Trophoblast cell (in vitro differentiated cells and primary cell): ENCODE measurements around the gene RAB36.

Experiments used
- DNase-seq, 2 donors: peaks; one replicate each; pipeline ENCODE4 v3.0.0-alpha.2; 2016
- H2AFZ ChIP-seq: 2 replicates; pipeline ENCODE4 v1.6.1; 2013; ENCODE audit warnings: low read length, moderate library complexity, mild to moderate bottlenecking; ENCODE audit not compliant: insufficient read depth, poor library complexity
- H2AK5ac ChIP-seq: 2 replicates; pipeline ENCODE4 v1.6.1; 2013; ENCODE audit warnings: mild to moderate bottlenecking, low read length
- H2BK120ac ChIP-seq: 2 replicates; pipeline ENCODE4 v1.6.1; 2013; ENCODE audit warnings: low read length, mild to moderate bottlenecking, moderate library complexity; ENCODE audit not compliant: insufficient read depth, poor library complexity
- H2BK12ac ChIP-seq: 2 replicates; pipeline ENCODE4 v1.6.1; 2013; ENCODE audit warnings: mild to moderate bottlenecking, low read length, moderate library complexity
- H2BK5ac ChIP-seq: 2 replicates; pipeline ENCODE4 v1.6.1; 2013; ENCODE audit warnings: low read length, low read depth, moderate library complexity, mild to moderate bottlenecking; ENCODE audit not compliant: poor library complexity
- H3K14ac ChIP-seq: 2 replicates; pipeline ENCODE4 v1.6.1; 2013; ENCODE audit warnings: mild to moderate bottlenecking, low read length
- H3K18ac ChIP-seq: 2 replicates; pipeline ENCODE4 v1.6.1; 2013; ENCODE audit warnings: mild to moderate bottlenecking, low read length
- H3K23ac ChIP-seq: 2 replicates; pipeline ENCODE4 v1.6.1; 2013; ENCODE audit warnings: low read length
- H3K27ac ChIP-seq: 2 replicates; pipeline ENCODE4 v1.5.1; 2013; ENCODE audit warnings: low read depth, mild to moderate bottlenecking, inconsistent platforms, low read length, moderate library complexity
- H3K27me3 ChIP-seq: 2 replicates; pipeline ENCODE4 v1.6.1; 2013; ENCODE audit warnings: inconsistent platforms, mild to moderate bottlenecking, low read length, moderate library complexity; ENCODE audit not compliant: insufficient read depth
- H3K36me3 ChIP-seq, 2 experiments: 1 replicate in 1 of 2; 2 replicates in 1 of 2; pipeline ENCODE4 v1.6.1; 2013; ENCODE audit warnings: low read length in 2 of 2, mild to moderate bottlenecking in 2 of 2, moderate library complexity in 1 of 2; ENCODE audit not compliant: insufficient read depth in 2 of 2, control insufficient read depth in 1 of 2
- H3K4ac ChIP-seq: 2 replicates; pipeline ENCODE4 v1.6.1; 2013; ENCODE audit warnings: low read depth, mild to moderate bottlenecking, low read length, moderate library complexity
- H3K4me1 ChIP-seq, 2 experiments: 1 replicate in 1 of 2; 2 replicates in 1 of 2; pipeline ENCODE4 v1.6.1; 2013; ENCODE audit warnings: low read length in 2 of 2, mild to moderate bottlenecking in 2 of 2, moderate library complexity in 1 of 2; ENCODE audit not compliant: insufficient read depth in 2 of 2, control insufficient read depth in 1 of 2
- H3K4me2 ChIP-seq: 2 replicates; pipeline ENCODE4 v1.6.1; 2013; ENCODE audit warnings: inconsistent platforms, mild to moderate bottlenecking, low read length, moderate library complexity
- H3K4me3 ChIP-seq: 2 replicates; pipeline ENCODE4 v1.5.1; 2013; ENCODE audit warnings: mild to moderate bottlenecking, low read depth, low read length, inconsistent platforms
- H3K79me1 ChIP-seq: one replicate; pipeline ENCODE4 v1.6.1; 2013; ENCODE audit warnings: low read length
- H3K79me2 ChIP-seq: 2 replicates; pipeline ENCODE4 v1.6.1; 2013; ENCODE audit warnings: low read length, mild to moderate bottlenecking; ENCODE audit not compliant: control insufficient read depth, insufficient read depth, poor library complexity
- H3K9ac ChIP-seq: 2 replicates; pipeline ENCODE4 v1.6.1; 2013; ENCODE audit warnings: mild to moderate bottlenecking, low read length
- H3K9me3 ChIP-seq: 2 replicates; pipeline ENCODE4 v1.6.1; 2013; ENCODE audit warnings: low read depth, mild to moderate bottlenecking, control low read depth, inconsistent platforms, low read length; ENCODE audit not compliant: insufficient read depth
- H4K12ac ChIP-seq: 2 replicates; pipeline ENCODE4 v1.6.1; 2013; ENCODE audit warnings: low read depth, mild to moderate bottlenecking, low read length, moderate library complexity
- H4K8ac ChIP-seq: 2 replicates; pipeline ENCODE4 v1.6.1; 2013; ENCODE audit warnings: low read depth, mild to moderate bottlenecking, low read length, moderate library complexity
- H4K91ac ChIP-seq: one replicate; pipeline ENCODE4 v1.6.1; 2013; ENCODE audit warnings: low read depth, mild to moderate bottlenecking, low read length, moderate library complexity
- WGBS: extraction: QIAGEN DNeasy Blood & Tissue Kit; methylation state at CpG from one replicate; pipeline ENCODE4 v1.1.7; 2013; ENCODE audit warnings: missing lambda C conversion rate; ENCODE audit not compliant: insufficient read length, insufficient coverage; ENCODE audit errors: extremely low coverage; 5-methylcytosine and 5-hydroxymethylcytosine counted together

RAB36 gene

GRCh38 chr22:23143119-23143518 lies 2.2 kb upstream of the RAB36 start:
- Histone ChIP-seq H4K12ac (no peak overlapping the region), H3K9me3 (no peaks in the 10 kb centered on the region), H3K23ac (no peak overlapping the region), H3K4me2 (no peak overlapping the region), H3K79me1 (peaks cover 2% of the 10 kb centered on the region), H3K27me3 (no peaks in the 10 kb centered on the region), H2AK5ac (no peak overlapping the region), H3K79me2 (no peaks in the 10 kb centered on the region), H2BK120ac (no peak overlapping the region), H3K14ac (no peak overlapping the region), H3K36me3 (no peaks in the 10 kb centered on the region), H2BK5ac (no peak overlapping the region), H3K18ac (no peak overlapping the region), H3K4me3 (no peak overlapping the region), H4K91ac (no peak overlapping the region), H3K27ac (no peak overlapping the region), H2BK12ac (no peak overlapping the region), H3K4me1 (peaks cover 10 to 15% of the 10 kb centered on the region in 2 experiments), H3K9ac (no peak overlapping the region), H3K4ac (no peak overlapping the region), H4K8ac (no peak overlapping the region), H2AFZ (no peak overlapping the region)
- no CpG with 5 or more reads among the region's 1 CpG for WGBS
- no peak for DNase-seq

- DNase-seq: no peak
- H3K79me2 ChIP-seq: no peaks in the 10 kb centered on the region
- H3K14ac ChIP-seq: no peak overlapping the region
- H4K8ac ChIP-seq: no peak overlapping the region
- whole genome bisulfite sequencing: no CpG with 5 or more reads among the region's 4 CpGs
- H3K4ac ChIP-seq: no peak overlapping the region
- H2BK12ac ChIP-seq: no peak overlapping the region
- no peak overlapping the region for H4K91ac ChIP-seq
- no peak overlapping the region for H3K4me3 ChIP-seq
- no peak overlapping the region for H3K27ac ChIP-seq
- no peak overlapping the region for H3K23ac ChIP-seq
- no peak overlapping the region for H3K9ac ChIP-seq
- no peak overlapping the region for H4K12ac ChIP-seq
- no peak overlapping the region for H2BK5ac ChIP-seq
- no peaks in the 10 kb centered on the region for H3K36me3 ChIP-seq
- H3K4me2 ChIP-seq: no peak overlapping the region
- H3K9me3 ChIP-seq: no peaks in the 10 kb centered on the region
- peaks cover 2% of the 10 kb centered on the region for H3K79me1 ChIP-seq
- no peak overlapping the region for H2BK120ac ChIP-seq
- no peak overlapping the region for H2AK5ac ChIP-seq
- peaks cover 10 to 15% of the 10 kb centered on the region in 2 experiments for H3K4me1 ChIP-seq
- no peaks in the 10 kb centered on the region for H3K27me3 ChIP-seq
- no peak overlapping the region for H3K18ac ChIP-seq
- H2AFZ ChIP-seq: no peak overlapping the region
These were observed 845 bp upstream of the RAB36 start for GRCh38 chr22:23144432-23144831.

GRCh38 chr22:23145878-23146470 lies 697 bp downstream of the RAB36 start:
- Histone ChIP-seq H4K12ac (no peak overlapping the region), H2AK5ac (no peak overlapping the region), H3K4me3 (no peak overlapping the region), H3K23ac (no peak overlapping the region), H4K91ac (no peak overlapping the region), H3K18ac (no peak overlapping the region), H3K36me3 (no peaks in the 10 kb centered on the region), H3K27me3 (no peaks in the 10 kb centered on the region), H3K4me1 (peaks cover 10 to 18% of the 10 kb centered on the region in 2 experiments), H3K14ac (no peak overlapping the region), H3K4ac (no peak overlapping the region), H2BK12ac (peak overlapping the region; percentile 23), H2BK120ac (no peak overlapping the region), H2AFZ (no peak overlapping the region), H3K27ac (no peak overlapping the region), H3K79me1 (peaks cover 2% of the 10 kb centered on the region), H3K4me2 (peak overlapping the region; percentile 62), H3K9ac (no peak overlapping the region), H4K8ac (peak overlapping the region; percentile 36), H2BK5ac (no peak overlapping the region), H3K9me3 (peaks cover 2% of the 10 kb centered on the region), H3K79me2 (no peaks in the 10 kb centered on the region)
- WGBS: no CpG with 5 or more reads among the region's 2 CpGs
- DNase-seq: peak in 1 of 2 donors; percentile 1

- H3K23ac ChIP-seq: no peak overlapping the region
- no peak overlapping the region for H2AFZ ChIP-seq
- H3K18ac ChIP-seq: no peak overlapping the region
- no peak overlapping the region for H2BK120ac ChIP-seq
- no peak overlapping the region for H3K4me3 ChIP-seq
- no peak overlapping the region for H2AK5ac ChIP-seq
- no peak overlapping the region for H3K4ac ChIP-seq
- no peak overlapping the region for H3K27ac ChIP-seq
- no peak overlapping the region for H3K14ac ChIP-seq
- H4K91ac ChIP-seq: no peak overlapping the region
- no peak overlapping the region for H4K8ac ChIP-seq
- peaks cover 2% of the 10 kb centered on the region for H3K9me3 ChIP-seq
- no peaks in the 10 kb centered on the region for H3K79me2 ChIP-seq
- no CpG with 5 or more reads among the region's 8 CpGs for WGBS
- peak; percentile 78 to 82 for DNase-seq
- H4K12ac ChIP-seq: no peak overlapping the region
- no peak overlapping the region for H3K4me2 ChIP-seq
- no peak overlapping the region for H2BK5ac ChIP-seq
- no peak overlapping the region for H3K9ac ChIP-seq
- no peaks in the 10 kb centered on the region for H3K27me3 ChIP-seq
- peaks cover 2% of the 10 kb centered on the region for H3K79me1 ChIP-seq
- H3K4me1 ChIP-seq: peaks cover 10 to 16% of the 10 kb centered on the region in 2 experiments
- H2BK12ac ChIP-seq: no peak overlapping the region
- H3K36me3 ChIP-seq: no peaks in the 10 kb centered on the region
These were observed 1.4 kb downstream of the RAB36 start for GRCh38 chr22:23146478-23147205.
